Pancreas (tissue), 10 donors: ENCODE data around the gene SLC19A1. TPM values are rescaled to one million over a fixed set of nuclear protein-coding genes. Genes with fewer than 3 reads are reported as not detected.

Experiments
- ATAC-seq, 4 donors: fragments of 200-7000 bp; cut with Tn5 transposase; one replicate each; pipeline versions ENCODE4 v1.8.0 to v1.9.1; 2020; ENCODE audit warnings: mild to moderate bottlenecking in 4 of 4, moderate library complexity in 4 of 4
- DNase-seq, 6 donors: peaks; one replicate each; pipeline ENCODE4 v3.0.0-alpha.2; 2020
- FAIRE-seq: peaks from 2 replicates; lab custom pipeline; 2012; peaks lifted over from hg19 to GRCh38; lab: Jason Lieb, UNC
- H3K27ac ChIP-seq, 4 donors: fragments of 200-600 bp; sonication (generic); 1 replicate in 3 of 4; 2 replicates in 1 of 4; pipeline versions ENCODE4 v1.5.0 to v1.8.0; 2020
- H3K27me3 ChIP-seq, 4 donors: fragments of 200-600 bp; one replicate each; pipeline ENCODE4 v1.8.0; 2021
- H3K36me3 ChIP-seq, 3 donors: fragments of 200-600 bp; sonication (generic) in 1 of 3; one replicate each; pipeline versions ENCODE4 v1.5.0 to v1.8.0; 2020 to 2021
- H3K4me1 ChIP-seq, 3 donors: fragments of 200-600 bp; one replicate each; pipeline ENCODE4 v1.8.0; 2021
- H3K4me3 ChIP-seq, 4 donors: fragments of 200-600 bp; sonication (generic) in 2 of 4; one replicate each; pipeline versions ENCODE4 v1.5.0 to v1.8.0; 2020 to 2021
- H3K9me3 ChIP-seq, 4 donors: fragments of 200-600 bp; one replicate each; pipeline ENCODE4 v1.8.0; 2021
- CTCF ChIP-seq, 4 donors: fragments of 200-600 bp; sonication (generic) in 3 of 4; IDR thresholded peaks; one replicate each; pipeline versions ENCODE4 v1.5.0 to v1.8.0; 2021; ENCODE audit warnings: antibody characterized with exemption in 4 of 4
- WGBS, 2 donors: extraction: QIAGEN DNeasy Blood & Tissue Kit; methylation state at CpG; one replicate each; pipeline ENCODE4 v1.1.7; 2013; 5-methylcytosine and 5-hydroxymethylcytosine counted together
- intact Hi-C, 3 donors: fragments of 100-400 bp; cut with DNase I; formaldehyde crosslinking; loops; one replicate each; pipeline versions ENCODE4 v1.11.1 to v1.14.2; 2022
- polyA plus RNA-seq, 2 donors: library from polyadenylated mRNA; stranded (reverse); fragments of 200-250 nt; gene quantifications; one replicate each; pipeline ENCODE4 v1.2.3, GENCODE V29; 2013
- total RNA-seq, 6 donors: library from RNA; stranded (reverse); fragmentation: NEBNext Ultra II Directional in 4 of 6; extraction: Animal tissue kit (Norgen Biotek cat#: 25700) in 4 of 6; gene quantifications; one replicate each; pipeline versions ENCODE4 v1.2.1 to v1.2.4, GENCODE V29; 2021 to 2023
- donor health status: healthy with polysubstance abuse.
- donor health status: DM: no; HTN: no; CAD: no; lungs with moderate emphysema.
- donor health status: DM: no; HTN: no; CAD: no.
- donor health status: control.
- donor health status: control.
- donor health status: Bipolar disorder and iron deficiency.
- donor health status: DM: yes; HTN: yes; CAD: no.
- donor health status: DM: no; HTN: no; CAD: no.
- donor health status: DM: no; HTN: no; CAD: no.
- donor health status: DM: yes; HTN: yes; CAD: no.

The SLC19A1 gene
- total and polyA plus RNA-seq, 8 donors: 4.4 to 11.2 (median 5.4) TPM

DNA sequence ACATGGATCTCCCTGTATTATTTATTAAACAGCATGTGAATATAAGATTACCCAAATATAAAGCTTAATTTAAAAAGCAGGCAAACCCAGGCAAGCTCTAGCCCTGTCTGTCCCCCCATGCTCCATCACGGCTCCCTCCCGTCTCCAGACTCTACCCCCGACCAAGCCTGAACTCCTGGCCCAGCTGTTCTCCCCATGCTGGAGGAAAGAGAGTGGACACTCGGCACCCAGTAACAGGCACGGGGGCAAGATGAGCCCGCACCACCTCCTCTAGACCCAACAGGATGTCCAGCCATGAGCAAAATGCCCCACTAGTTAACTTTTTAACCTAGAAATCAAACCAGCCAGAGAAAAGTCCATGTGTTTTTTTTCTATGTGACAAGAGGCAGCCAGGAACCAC lies 19.3 kb downstream of the SLC19A1 start:
- WGBS, 2 donors: 96 to 97% methylated on average over 6 of the region's 6 CpGs
- no peaks in the 10 kb centered on the region for H3K36me3 ChIP-seq
- intact Hi-C loops: no loop called here
- FAIRE-seq: no peak
- peaks cover 0 to 6% (median 5%) of the 10 kb centered on the region in 3 donors for H3K4me1 ChIP-seq
- H3K9me3 ChIP-seq: no peaks in the 10 kb centered on the region
- no peak overlapping the region for H3K27ac ChIP-seq
- TF ChIP-seq CTCF (IDR thresholded peaks at IDR 0.05): no peak
- DNase-seq: peak in 3 of 6 donors; percentile 5 to 33 (median 30)
- no peaks in the 10 kb centered on the region for H3K27me3 ChIP-seq
- H3K4me3 ChIP-seq: no peak overlapping the region
- ATAC-seq: no peak

GRCh38 chr21:45522381-45522780 lies 19.9 kb downstream of the SLC19A1 start:
- intact Hi-C loops: no loop called here
- Histone ChIP-seq H3K4me1 (peaks cover 0 to 6% (median 5%) of the 10 kb centered on the region in 3 donors), H3K4me3 (no peak overlapping the region), H3K36me3 (no peaks in the 10 kb centered on the region), H3K27ac (no peak overlapping the region), H3K9me3 (no peaks in the 10 kb centered on the region), H3K27me3 (no peaks in the 10 kb centered on the region)
- 94 to 95% methylated on average over 6 of the region's 6 CpGs for WGBS, 2 donors
- DNase-seq: no peak
- no peak for ATAC-seq
- no peak for TF ChIP-seq CTCF (IDR thresholded peaks at IDR 0.05)
- FAIRE-seq: no peak

DNA sequence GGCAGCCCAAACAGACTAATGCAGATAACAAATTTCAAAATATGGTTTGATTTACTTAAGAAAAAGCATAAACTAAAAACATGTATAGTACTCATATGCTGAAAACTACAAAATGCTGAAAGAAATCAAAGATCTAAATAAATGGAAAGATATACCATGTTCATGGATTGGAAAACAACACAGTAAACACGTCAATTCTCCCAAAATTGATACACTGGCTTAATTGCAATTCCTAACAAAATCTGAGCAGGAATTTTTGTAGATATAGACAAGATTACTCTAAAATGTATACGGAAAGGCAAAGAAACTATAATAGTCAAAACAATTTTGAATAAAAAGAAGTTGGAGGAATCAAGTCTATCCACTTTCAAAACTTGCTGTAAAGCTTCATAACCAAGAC lies 21.0 kb downstream of the SLC19A1 start:
- Histone ChIP-seq H3K27me3 (no peaks in the 10 kb centered on the region), H3K36me3 (no peaks in the 10 kb centered on the region), H3K4me3 (no peak overlapping the region), H3K4me1 (peaks cover 0 to 6% (median 5%) of the 10 kb centered on the region in 3 donors), H3K27ac (no peak overlapping the region), H3K9me3 (no peaks in the 10 kb centered on the region)
- ATAC-seq: no peak
- no peak for DNase-seq
- no peak for TF ChIP-seq CTCF (IDR thresholded peaks at IDR 0.05)
- intact Hi-C loops: no loop called here
- 93 to 97% methylated on average over 2 of the region's 2 CpGs for WGBS, 2 donors
- no peak for FAIRE-seq

- FAIRE-seq (no peak), DNase-seq (no peak), ATAC-seq (no peak)
- H3K4me1 ChIP-seq: peaks cover 0 to 2% (median under 1%) of the 10 kb centered on the region in 3 donors
- no peak for TF ChIP-seq CTCF (IDR thresholded peaks at IDR 0.05)
- H3K9me3 ChIP-seq: no peaks in the 10 kb centered on the region
- no peak overlapping the region for H3K27ac ChIP-seq
- H3K36me3 ChIP-seq: no peaks in the 10 kb centered on the region
- H3K4me3 ChIP-seq: no peak overlapping the region
- intact Hi-C loops: no loop called here
- 76 to 85% methylated on average over 4 of the region's 4 CpGs for WGBS, 2 donors
- H3K27me3 ChIP-seq: no peaks in the 10 kb centered on the region
Measured at GRCh38 chr21:45519182-45519581, 23.1 kb downstream of the SLC19A1 start.

DNA sequence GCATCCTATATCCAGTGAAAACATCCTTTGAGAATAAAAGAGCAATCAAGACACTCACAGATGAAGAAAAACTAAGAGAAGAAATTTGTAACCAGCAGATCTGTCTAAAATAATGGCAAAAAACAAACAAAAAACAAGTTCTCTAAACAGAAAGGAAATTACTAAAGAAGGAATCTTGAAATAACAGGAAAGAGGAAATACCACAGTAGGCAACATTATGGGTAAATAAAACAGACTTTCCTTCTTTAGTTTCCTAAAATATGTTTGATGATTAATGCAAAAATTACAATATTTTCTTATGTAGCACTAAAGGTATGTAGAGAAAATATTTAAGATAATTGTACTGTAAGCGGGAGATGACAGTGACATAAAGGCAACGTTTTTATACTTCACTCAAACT lies 23.5 kb downstream of the SLC19A1 start:
- intact Hi-C loops: no loop called here
- Histone ChIP-seq H3K9me3 (no peaks in the 10 kb centered on the region), H3K4me3 (no peak overlapping the region), H3K36me3 (no peaks in the 10 kb centered on the region), H3K4me1 (peaks cover 3 to 7% (median 5%) of the 10 kb centered on the region in 3 donors), H3K27ac (no peak overlapping the region), H3K27me3 (no peaks in the 10 kb centered on the region)
- no peak for FAIRE-seq
- ATAC-seq: no peak
- no peak for TF ChIP-seq CTCF (IDR thresholded peaks at IDR 0.05)
- 77 to 78% methylated on average over 2 of the region's 2 CpGs for WGBS, 2 donors
- DNase-seq: no peak
